ENCODE data around the gene IDI2.

The IDI2 gene

GRCh38 chr10:983971-984655 lies 41.5 kb downstream of the IDI2 start:
- no peak for DNase-seq (ENCODE audit: low read depth)
- no peak overlapping the region for H3K4me3 ChIP-seq (ENCODE audit: low read length)
- TF ChIP-seq CTCF (conservative IDR thresholded peaks at IDR 0.05; ENCODE audit: low read length), result no peak

GRCh38 chr10:983401-983800 lies 42.3 kb downstream of the IDI2 start:
- no peak for DNase-seq (ENCODE audit: low read depth)
- no peak overlapping the region for H3K4me3 ChIP-seq (ENCODE audit: low read length)
- TF ChIP-seq CTCF (conservative IDR thresholded peaks at IDR 0.05; ENCODE audit: low read length), result no peak

GRCh38 chr10:980468-981093 lies 45.1 kb downstream of the IDI2 start:
- TF ChIP-seq CTCF (conservative IDR thresholded peaks at IDR 0.05; ENCODE audit: low read length), result no peak
- H3K4me3 ChIP-seq (ENCODE audit: low read length), result no peak overlapping the region
- no peak for DNase-seq (ENCODE audit: low read depth)

- no peak overlapping the region for H3K4me3 ChIP-seq (ENCODE audit: low read length)
- no peak for DNase-seq (ENCODE audit: low read depth)
- TF ChIP-seq CTCF (conservative IDR thresholded peaks at IDR 0.05; ENCODE audit: low read length), result no peak
These were observed 46.7 kb downstream of the IDI2 start for GRCh38 chr10:978826-979421.

GRCh38 chr10:976316-976715 lies 49.3 kb downstream of the IDI2 start:
- H3K4me3 ChIP-seq (ENCODE audit: low read length), result no peak overlapping the region
- TF ChIP-seq CTCF (conservative IDR thresholded peaks at IDR 0.05; ENCODE audit: low read length), result no peak
- no peak for DNase-seq (ENCODE audit: low read depth)

- no peak overlapping the region for H3K4me3 ChIP-seq (ENCODE audit: low read length)
- DNase-seq (ENCODE audit: low read depth), result no peak
- TF ChIP-seq CTCF (conservative IDR thresholded peaks at IDR 0.05; ENCODE audit: low read length), result no peak
These were observed 50.9 kb downstream of the IDI2 start for GRCh38 chr10:974785-975074.
